Astrocyte of the cerebellum (primary cell): Measurements from ENCODE around the gene PEAK1.

Experiments
- DNase-seq: peaks from one replicate; pipeline ENCODE4 v3.0.0-alpha.2; 2011; ENCODE audit warnings: low read depth
- H3K4me3 ChIP-seq: 2 replicates; pipeline ENCODE4 v1.5.1; 2011; ENCODE audit warnings: mild to moderate bottlenecking, low read depth, low read length, moderate library complexity
- CTCF ChIP-seq: IDR thresholded peaks from 2 replicates; pipeline ENCODE4 v1.5.1; 2012; ENCODE audit warnings: low read length, low read depth, moderate library complexity, mild to moderate bottlenecking; ENCODE audit errors: missing control alignments
- in situ Hi-C: cut with HindIII; loops from 2 replicates; pipeline ENCODE4 v1.10.0; 2017; ENCODE audit warnings: low sequenced_read_pairs

Gene PEAK1

GRCh38 chr15:77355321-77355720, 64.6 kb downstream of the PEAK1 start:
- TF ChIP-seq CTCF = no peak
- in situ Hi-C loops = no loop called here
- no peak overlapping the region for H3K4me3 ChIP-seq
- no peak for DNase-seq

- no peak for DNase-seq
- H3K4me3 ChIP-seq = no peak overlapping the region
- in situ Hi-C loops = no loop called here
- no peak for TF ChIP-seq CTCF
Measured at GRCh38 chr15:77354063-77354462, 65.8 kb downstream of the PEAK1 start.

- no peak for TF ChIP-seq CTCF
- in situ Hi-C loops = no loop called here
- H3K4me3 ChIP-seq = no peak overlapping the region
- DNase-seq = no peak
Measured at GRCh38 chr15:77352887-77353286, 67.0 kb downstream of the PEAK1 start.

- no peak overlapping the region for H3K4me3 ChIP-seq
- DNase-seq = no peak
- TF ChIP-seq CTCF = no peak
- in situ Hi-C loops = no loop called here
Measured at GRCh38 chr15:77350792-77351191, 69.1 kb downstream of the PEAK1 start.

- no peak overlapping the region for H3K4me3 ChIP-seq
- in situ Hi-C loops = no loop called here
- TF ChIP-seq CTCF = no peak
- DNase-seq = no peak
Measured at GRCh38 chr15:77349666-77350065, 70.2 kb downstream of the PEAK1 start.

GRCh38 chr15:77348511-77348910, 71.4 kb downstream of the PEAK1 start:
- no peak overlapping the region for H3K4me3 ChIP-seq
- in situ Hi-C loops = no loop called here
- DNase-seq = no peak
- no peak for TF ChIP-seq CTCF

- in situ Hi-C loops = no loop called here
- no peak overlapping the region for H3K4me3 ChIP-seq
- no peak for DNase-seq
- no peak for TF ChIP-seq CTCF
Measured at GRCh38 chr15:77347197-77347596, 72.7 kb downstream of the PEAK1 start.
